OCI-LY7 (cell line): ENCODE results near the gene GAS7.

Source experiments
- EZH2phosphoT487 ChIP-seq: fragments of 200-600 bp; sonication (generic); IDR thresholded peaks from 2 replicates; pipeline ENCODE4 v1.6.1; 2018; ENCODE audit warnings: low read depth, borderline replicate concordance, mild to moderate bottlenecking, mixed run types, antibody characterized with exemption, low read length, moderate library complexity, mixed read lengths
- TF ChIP-seq, protein P1 (sequence below): fragments of 200-600 bp; sonication (generic); conservative IDR thresholded peaks from 2 replicates; pipeline ENCODE4 v1.5.1; 2014; ENCODE audit warnings: mild to moderate bottlenecking, antibody characterized with exemption, low read length, moderate library complexity, mixed read lengths

DNA sequence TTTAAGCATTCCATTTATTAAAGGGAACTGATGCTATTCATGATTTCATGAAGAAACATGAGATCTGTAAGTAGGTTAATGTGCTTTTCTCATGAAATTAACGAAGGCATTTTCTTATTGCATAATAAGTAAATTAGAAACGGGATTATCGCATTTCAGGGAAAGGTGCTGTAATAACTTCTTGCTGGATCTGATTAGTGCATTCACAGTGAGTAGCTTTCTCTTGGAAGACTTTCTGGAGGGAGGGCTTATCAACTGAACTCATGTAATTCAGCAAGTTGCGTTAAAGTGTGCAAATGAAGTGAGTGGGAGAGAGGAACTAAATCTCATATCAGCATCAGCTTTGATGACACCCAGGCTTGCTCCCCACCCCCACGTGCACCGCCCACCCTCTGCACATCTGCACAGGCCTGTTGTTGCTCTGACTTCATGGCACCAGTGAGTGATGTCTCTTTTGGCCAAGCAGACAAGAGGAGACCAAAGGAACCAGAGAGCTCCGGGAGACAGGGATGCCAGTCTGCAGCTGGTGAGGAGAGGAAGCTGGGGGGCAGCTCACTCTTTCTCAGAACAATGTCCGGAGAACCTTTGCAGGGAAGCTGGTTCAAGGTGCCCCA is 26.3 kb upstream of the GAS7 start:
- no peak for TF ChIP-seq EZH2phosphoT487
- TF ChIP-seq, protein P1, sequence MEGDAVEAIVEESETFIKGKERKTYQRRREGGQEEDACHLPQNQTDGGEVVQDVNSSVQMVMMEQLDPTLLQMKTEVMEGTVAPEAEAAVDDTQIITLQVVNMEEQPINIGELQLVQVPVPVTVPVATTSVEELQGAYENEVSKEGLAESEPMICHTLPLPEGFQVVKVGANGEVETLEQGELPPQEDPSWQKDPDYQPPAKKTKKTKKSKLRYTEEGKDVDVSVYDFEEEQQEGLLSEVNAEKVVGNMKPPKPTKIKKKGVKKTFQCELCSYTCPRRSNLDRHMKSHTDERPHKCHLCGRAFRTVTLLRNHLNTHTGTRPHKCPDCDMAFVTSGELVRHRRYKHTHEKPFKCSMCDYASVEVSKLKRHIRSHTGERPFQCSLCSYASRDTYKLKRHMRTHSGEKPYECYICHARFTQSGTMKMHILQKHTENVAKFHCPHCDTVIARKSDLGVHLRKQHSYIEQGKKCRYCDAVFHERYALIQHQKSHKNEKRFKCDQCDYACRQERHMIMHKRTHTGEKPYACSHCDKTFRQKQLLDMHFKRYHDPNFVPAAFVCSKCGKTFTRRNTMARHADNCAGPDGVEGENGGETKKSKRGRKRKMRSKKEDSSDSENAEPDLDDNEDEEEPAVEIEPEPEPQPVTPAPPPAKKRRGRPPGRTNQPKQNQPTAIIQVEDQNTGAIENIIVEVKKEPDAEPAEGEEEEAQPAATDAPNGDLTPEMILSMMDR: no peak
